H1 (cell line): ENCODE data around the gene HMCES. TPM values are rescaled to one million over a fixed set of nuclear protein-coding genes. Genes with fewer than 3 reads are reported as not detected.

Source experiments
- ASH2L ChIP-seq: fragments of 200-600, 300-600 bp; sonication (generic); IDR thresholded peaks from one replicate; pipeline ENCODE4 v1.7.1; 2017; ENCODE audit warnings: low read length
- GABPA ChIP-seq: IDR thresholded peaks from 2 replicates; pipeline ENCODE4 v1.6.1; 2011; ENCODE audit warnings: mild to moderate bottlenecking, low read length, moderate library complexity, borderline replicate concordance; ENCODE audit not compliant: insufficient read depth
- POLR2A ChIP-seq, 2 experiments: IDR thresholded peaks; 1 replicate in 1 of 2; 2 replicates in 1 of 2; pipeline ENCODE4 v1.6.1; 2011; ENCODE audit warnings: low read depth in 2 of 2, low read length in 2 of 2, mild to moderate bottlenecking in 2 of 2; ENCODE audit errors: control extremely low read depth in 1 of 2
- SAP30 ChIP-seq: fragments of 300-600 bp; sonication (generic); IDR thresholded peaks from 2 replicates; pipeline ENCODE4 v1.7.1; 2012; ENCODE audit warnings: low read length, moderate library complexity, mild to moderate bottlenecking, inconsistent platforms; ENCODE audit not compliant: insufficient read depth, insufficient replicate concordance
- SIN3A ChIP-seq, 2 experiments: IDR thresholded peaks in 1 of 2; conservative IDR thresholded peaks in 1 of 2; 2 replicates each; pipeline ENCODE4 v1.6.1; 2011 to 2012; ENCODE audit warnings: low read length in 2 of 2, improper control_type of control experiment in 1 of 2, low read depth in 1 of 2, mild to moderate bottlenecking in 1 of 2
- SP1 ChIP-seq: IDR thresholded peaks from 2 replicates; pipeline ENCODE4 v1.6.1; 2011; ENCODE audit warnings: low read depth, low read length
- SP2 ChIP-seq: IDR thresholded peaks from 2 replicates; pipeline ENCODE4 v1.6.1; 2012; ENCODE audit warnings: mild to moderate bottlenecking, low read length, inconsistent platforms
- TEAD4 ChIP-seq: IDR thresholded peaks from 2 replicates; pipeline ENCODE4 v1.6.1; 2012; ENCODE audit warnings: low read depth, low read length, inconsistent platforms, mixed read lengths
- polyA plus RNA-seq, 7 experiments: library from polyadenylated mRNA; depleted of rRNA in 3 of 7; stranded (reverse) in 5 of 7; unstranded in 2 of 7; fragments of >200 nt in 5 of 7; fragments of 200-250 nt in 2 of 7; gene quantifications; 1 replicate in 5 of 7; 2 replicates in 1 of 7; 4 replicates in 1 of 7; pipeline versions ENCODE4 v1.2.1 to v1.2.3, GENCODE V29; 2011 to 2013; ENCODE audit warnings: missing spikeins in 2 of 7, mixed read lengths in 2 of 7
- total RNA-seq: library from RNA; stranded (reverse); fragmentation: NEBNext Ultra II Directional; extraction: Animal tissue kit (Norgen Biotek cat#: 25700); gene quantifications from 2 replicates; pipeline ENCODE4 v1.2.1, GENCODE V29; 2021
- TF ChIP-seq, protein P1 (sequence below): fragments of 300-600 bp; sonication (generic); IDR thresholded peaks from 2 replicates; pipeline ENCODE4 v1.7.1; 2012; ENCODE audit warnings: low read length, moderate library complexity, mild to moderate bottlenecking, inconsistent platforms; ENCODE audit not compliant: insufficient replicate concordance

HMCES gene
- total and polyA plus RNA-seq, 2 of the 8 experiments (the other 6 are each of a cell fraction or from before 2014, with no cell fraction given): 27.6 to 49.5 TPM

- TF ChIP-seq, protein P1, sequence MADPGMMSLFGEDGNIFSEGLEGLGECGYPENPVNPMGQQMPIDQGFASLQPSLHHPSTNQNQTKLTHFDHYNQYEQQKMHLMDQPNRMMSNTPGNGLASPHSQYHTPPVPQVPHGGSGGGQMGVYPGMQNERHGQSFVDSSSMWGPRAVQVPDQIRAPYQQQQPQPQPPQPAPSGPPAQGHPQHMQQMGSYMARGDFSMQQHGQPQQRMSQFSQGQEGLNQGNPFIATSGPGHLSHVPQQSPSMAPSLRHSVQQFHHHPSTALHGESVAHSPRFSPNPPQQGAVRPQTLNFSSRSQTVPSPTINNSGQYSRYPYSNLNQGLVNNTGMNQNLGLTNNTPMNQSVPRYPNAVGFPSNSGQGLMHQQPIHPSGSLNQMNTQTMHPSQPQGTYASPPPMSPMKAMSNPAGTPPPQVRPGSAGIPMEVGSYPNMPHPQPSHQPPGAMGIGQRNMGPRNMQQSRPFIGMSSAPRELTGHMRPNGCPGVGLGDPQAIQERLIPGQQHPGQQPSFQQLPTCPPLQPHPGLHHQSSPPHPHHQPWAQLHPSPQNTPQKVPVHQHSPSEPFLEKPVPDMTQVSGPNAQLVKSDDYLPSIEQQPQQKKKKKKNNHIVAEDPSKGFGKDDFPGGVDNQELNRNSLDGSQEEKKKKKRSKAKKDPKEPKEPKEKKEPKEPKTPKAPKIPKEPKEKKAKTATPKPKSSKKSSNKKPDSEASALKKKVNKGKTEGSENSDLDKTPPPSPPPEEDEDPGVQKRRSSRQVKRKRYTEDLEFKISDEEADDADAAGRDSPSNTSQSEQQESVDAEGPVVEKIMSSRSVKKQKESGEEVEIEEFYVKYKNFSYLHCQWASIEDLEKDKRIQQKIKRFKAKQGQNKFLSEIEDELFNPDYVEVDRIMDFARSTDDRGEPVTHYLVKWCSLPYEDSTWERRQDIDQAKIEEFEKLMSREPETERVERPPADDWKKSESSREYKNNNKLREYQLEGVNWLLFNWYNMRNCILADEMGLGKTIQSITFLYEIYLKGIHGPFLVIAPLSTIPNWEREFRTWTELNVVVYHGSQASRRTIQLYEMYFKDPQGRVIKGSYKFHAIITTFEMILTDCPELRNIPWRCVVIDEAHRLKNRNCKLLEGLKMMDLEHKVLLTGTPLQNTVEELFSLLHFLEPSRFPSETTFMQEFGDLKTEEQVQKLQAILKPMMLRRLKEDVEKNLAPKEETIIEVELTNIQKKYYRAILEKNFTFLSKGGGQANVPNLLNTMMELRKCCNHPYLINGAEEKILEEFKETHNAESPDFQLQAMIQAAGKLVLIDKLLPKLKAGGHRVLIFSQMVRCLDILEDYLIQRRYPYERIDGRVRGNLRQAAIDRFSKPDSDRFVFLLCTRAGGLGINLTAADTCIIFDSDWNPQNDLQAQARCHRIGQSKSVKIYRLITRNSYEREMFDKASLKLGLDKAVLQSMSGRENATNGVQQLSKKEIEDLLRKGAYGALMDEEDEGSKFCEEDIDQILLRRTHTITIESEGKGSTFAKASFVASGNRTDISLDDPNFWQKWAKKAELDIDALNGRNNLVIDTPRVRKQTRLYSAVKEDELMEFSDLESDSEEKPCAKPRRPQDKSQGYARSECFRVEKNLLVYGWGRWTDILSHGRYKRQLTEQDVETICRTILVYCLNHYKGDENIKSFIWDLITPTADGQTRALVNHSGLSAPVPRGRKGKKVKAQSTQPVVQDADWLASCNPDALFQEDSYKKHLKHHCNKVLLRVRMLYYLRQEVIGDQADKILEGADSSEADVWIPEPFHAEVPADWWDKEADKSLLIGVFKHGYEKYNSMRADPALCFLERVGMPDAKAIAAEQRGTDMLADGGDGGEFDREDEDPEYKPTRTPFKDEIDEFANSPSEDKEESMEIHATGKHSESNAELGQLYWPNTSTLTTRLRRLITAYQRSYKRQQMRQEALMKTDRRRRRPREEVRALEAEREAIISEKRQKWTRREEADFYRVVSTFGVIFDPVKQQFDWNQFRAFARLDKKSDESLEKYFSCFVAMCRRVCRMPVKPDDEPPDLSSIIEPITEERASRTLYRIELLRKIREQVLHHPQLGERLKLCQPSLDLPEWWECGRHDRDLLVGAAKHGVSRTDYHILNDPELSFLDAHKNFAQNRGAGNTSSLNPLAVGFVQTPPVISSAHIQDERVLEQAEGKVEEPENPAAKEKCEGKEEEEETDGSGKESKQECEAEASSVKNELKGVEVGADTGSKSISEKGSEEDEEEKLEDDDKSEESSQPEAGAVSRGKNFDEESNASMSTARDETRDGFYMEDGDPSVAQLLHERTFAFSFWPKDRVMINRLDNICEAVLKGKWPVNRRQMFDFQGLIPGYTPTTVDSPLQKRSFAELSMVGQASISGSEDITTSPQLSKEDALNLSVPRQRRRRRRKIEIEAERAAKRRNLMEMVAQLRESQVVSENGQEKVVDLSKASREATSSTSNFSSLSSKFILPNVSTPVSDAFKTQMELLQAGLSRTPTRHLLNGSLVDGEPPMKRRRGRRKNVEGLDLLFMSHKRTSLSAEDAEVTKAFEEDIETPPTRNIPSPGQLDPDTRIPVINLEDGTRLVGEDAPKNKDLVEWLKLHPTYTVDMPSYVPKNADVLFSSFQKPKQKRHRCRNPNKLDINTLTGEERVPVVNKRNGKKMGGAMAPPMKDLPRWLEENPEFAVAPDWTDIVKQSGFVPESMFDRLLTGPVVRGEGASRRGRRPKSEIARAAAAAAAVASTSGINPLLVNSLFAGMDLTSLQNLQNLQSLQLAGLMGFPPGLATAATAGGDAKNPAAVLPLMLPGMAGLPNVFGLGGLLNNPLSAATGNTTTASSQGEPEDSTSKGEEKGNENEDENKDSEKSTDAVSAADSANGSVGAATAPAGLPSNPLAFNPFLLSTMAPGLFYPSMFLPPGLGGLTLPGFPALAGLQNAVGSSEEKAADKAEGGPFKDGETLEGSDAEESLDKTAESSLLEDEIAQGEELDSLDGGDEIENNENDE: no peak
- TF ChIP-seq GABPA: no peak; the same call in 1 of the 2 replicates
- no peak for TF ChIP-seq SP2
- peak; percentile 79 for TF ChIP-seq SAP30
- peak; percentile 56 for TF ChIP-seq ASH2L
- 0 out of 2 replicates have a peak, but pooled peaks have one; percentile 36 for TF ChIP-seq SP1
- peak in 1 of 2 experiments; percentile 56; a peak in 2 of 4 replicates for TF ChIP-seq SIN3A (conservative IDR thresholded peaks at IDR 0.05 in 1 of 2, IDR thresholded peaks at IDR 0.05 in 1 of 2; ENCODE audit: low read depth in 1 of 2, low read length in 2 of 2)
- no peak for TF ChIP-seq TEAD4
- TF ChIP-seq POLR2A (IDR thresholded peaks at IDR 0.05; ENCODE audit: control extremely low read depth in 1 of 2, low read depth in 2 of 2, low read length in 2 of 2): peak; percentile 22 to 70
These were observed 566 bp downstream of the HMCES start (continued) for GRCh38 chr3:129278966-129279906.
